Fibroblast of skin of right biceps (primary cell): Measurements from ENCODE around the gene AGBL1.

ENCODE experiments used
- DNase-seq: peaks from one replicate; pipeline ENCODE4 v3.0.0-alpha.2; 2013

AGBL1 gene

GRCh38 chr15:86540840-86541467 lies 461.3 kb downstream of the AGBL1 start:
- no peak for DNase-seq

GRCh38 chr15:86541540-86541939 lies 461.9 kb downstream of the AGBL1 start:
- no peak for DNase-seq

GRCh38 chr15:86550075-86550474 lies 470.4 kb downstream of the AGBL1 start:
- DNase-seq, result no peak

- DNase-seq, result no peak
These were observed 473.4 kb downstream of the AGBL1 start for GRCh38 chr15:86553108-86553507.

GRCh38 chr15:86555098-86555497 lies 475.4 kb downstream of the AGBL1 start:
- DNase-seq, result no peak

- DNase-seq, result no peak
These were observed 476.3 kb downstream of the AGBL1 start for GRCh38 chr15:86555939-86556338.

- DNase-seq, result no peak
These were observed 476.8 kb downstream of the AGBL1 start for GRCh38 chr15:86556396-86557017.

- DNase-seq, result no peak
These were observed 477.4 kb downstream of the AGBL1 start for GRCh38 chr15:86557018-86557550.

- DNase-seq, result no peak
These were observed 478.6 kb downstream of the AGBL1 start for GRCh38 chr15:86558252-86558651.

- no peak for DNase-seq
These were observed 479.0 kb downstream of the AGBL1 start for GRCh38 chr15:86558686-86559085.

- DNase-seq, result no peak
These were observed 488.7 kb downstream of the AGBL1 start for GRCh38 chr15:86568378-86568777.

- DNase-seq, result no peak
These were observed 491.1 kb downstream of the AGBL1 start for GRCh38 chr15:86570738-86571137.

- no peak for DNase-seq
These were observed 492.2 kb downstream of the AGBL1 start for GRCh38 chr15:86571873-86572272.

- no peak for DNase-seq
These were observed 492.7 kb downstream of the AGBL1 start for GRCh38 chr15:86572368-86572841.

- no peak for DNase-seq
These were observed 493.8 kb downstream of the AGBL1 start for GRCh38 chr15:86573476-86573875.

GRCh38 chr15:86588413-86588812 lies 508.7 kb downstream of the AGBL1 start:
- DNase-seq, result no peak

- DNase-seq, result no peak
These were observed 510.8 kb downstream of the AGBL1 start for GRCh38 chr15:86590461-86590860.

GRCh38 chr15:86591158-86591557 lies 511.5 kb downstream of the AGBL1 start:
- DNase-seq, result no peak

- DNase-seq, result no peak
These were observed 512.5 kb downstream of the AGBL1 start for GRCh38 chr15:86591994-86592735.

GRCh38 chr15:86595741-86596140 lies 516.1 kb downstream of the AGBL1 start:
- DNase-seq, result peak; percentile 23

- DNase-seq, result no peak
These were observed 523.8 kb downstream of the AGBL1 start for GRCh38 chr15:86603466-86603865.

GRCh38 chr15:86608461-86609205 lies 529.0 kb downstream of the AGBL1 start:
- peak; percentile 46 for DNase-seq

- DNase-seq, result no peak
These were observed 529.6 kb downstream of the AGBL1 start for GRCh38 chr15:86609275-86609674.
